Transverse colon (tissue), 4 donors: ENCODE measurements around the gene ADAM12.

ENCODE experiments used
- CTCF ChIP-seq, 5 experiments: fragments of 200-600 bp in 3 of 5; fragments of 450-650 bp in 2 of 5; sonication (generic) in 3 of 5; IDR thresholded peaks; 1 replicate in 2 of 5; 2 replicates in 3 of 5; pipeline ENCODE4 v1.5.1; 2016 to 2017; ENCODE audit warnings: antibody characterized with exemption in 5 of 5, inconsistent platforms in 3 of 5, mild to moderate bottlenecking in 2 of 5, moderate library complexity in 1 of 5
- EP300 ChIP-seq: sonication (generic); formaldehyde crosslinking; IDR thresholded peaks from one replicate; pipeline ENCODE4 v1.6.1; 2017; ENCODE audit warnings: antibody characterized with exemption, low read depth
- POLR2A ChIP-seq: fragments of 450-650 bp; IDR thresholded peaks from one replicate; pipeline ENCODE4 v1.6.1; 2016; ENCODE audit warnings: antibody characterized with exemption, mild to moderate bottlenecking, moderate library complexity
- POLR2AphosphoS5 ChIP-seq, 3 donors: sonication (generic); formaldehyde crosslinking; IDR thresholded peaks; one replicate each; pipeline ENCODE4 v1.6.1; 2016; ENCODE audit warnings: antibody characterized with exemption in 3 of 3

GRCh38 chr10:126317751-126318150 lies 70.5 kb downstream of the ADAM12 start:
- TF ChIP-seq POLR2AphosphoS5 (IDR thresholded peaks at IDR 0.05) (no peak), CTCF (IDR thresholded peaks at IDR 0.05) (no peak), POLR2A (no peak), EP300 (no peak)
